Suprapubic skin (tissue), 4 donors: Measurements from ENCODE around the gene TMEM131. TPM values are rescaled to one million over a fixed set of nuclear protein-coding genes. Genes with fewer than 3 reads are reported as not detected.
"Not testable (repeated sequence)": the region's sequence is repeated elsewhere in the genome, so short reads cannot be mapped to it uniquely, and the experiment has no call there.

Experiments used
- DNase-seq, 2 donors: peaks; one replicate each; pipeline ENCODE4 v3.0.0-alpha.2; 2019; ENCODE audit warnings: low spot score in 2 of 2
- H3K27ac ChIP-seq: fragments of 200-600 bp; sonication (generic); one replicate; pipeline ENCODE4 v1.5.1; 2019
- H3K27me3 ChIP-seq: fragments of 200-600 bp; sonication (generic); one replicate; pipeline ENCODE4 v1.5.1; 2019
- H3K36me3 ChIP-seq: fragments of 200-600 bp; sonication (generic); one replicate; pipeline ENCODE4 v1.5.1; 2019
- H3K4me1 ChIP-seq: fragments of 200-600 bp; sonication (generic); one replicate; pipeline ENCODE4 v1.5.1; 2019
- H3K4me3 ChIP-seq: fragments of 200-600 bp; sonication (generic); one replicate; pipeline ENCODE4 v1.5.1; 2019; ENCODE audit warnings: mild to moderate bottlenecking
- H3K9me3 ChIP-seq: fragments of 200-600 bp; sonication (generic); one replicate; pipeline ENCODE4 v1.5.1; 2019
- CTCF ChIP-seq, 2 donors: fragments of 200-600 bp in 1 of 2; fragments of 450-650 bp in 1 of 2; sonication (generic) in 1 of 2; IDR thresholded peaks; one replicate each; pipeline ENCODE4 v1.5.1; 2016 to 2019; ENCODE audit warnings: antibody characterized with exemption in 2 of 2, mild to moderate bottlenecking in 1 of 2, moderate library complexity in 1 of 2
- EP300 ChIP-seq: sonication (generic); formaldehyde crosslinking; IDR thresholded peaks from one replicate; pipeline ENCODE4 v1.6.1; 2017; ENCODE audit warnings: antibody characterized with exemption
- POLR2A ChIP-seq, 2 donors: fragments of 450-650 bp; IDR thresholded peaks; one replicate each; pipeline ENCODE4 v1.6.1; 2017; ENCODE audit warnings: antibody characterized with exemption in 2 of 2, mild to moderate bottlenecking in 2 of 2, moderate library complexity in 2 of 2
- POLR2AphosphoS5 ChIP-seq, 3 donors: sonication (generic); formaldehyde crosslinking; IDR thresholded peaks; one replicate each; pipeline ENCODE4 v1.6.1; 2017; ENCODE audit warnings: antibody characterized with exemption in 3 of 3
- WGBS: methylation state at CpG from one replicate; pipeline ENCODE4 v1.1.5; 2018; 5-methylcytosine and 5-hydroxymethylcytosine counted together
- total RNA-seq, 4 donors: library from RNA; depleted of rRNA; stranded (reverse); fragments of >200 nt; gene quantifications; one replicate each; pipeline ENCODE4 v1.1.0, GENCODE V29; 2016

Gene TMEM131
- total RNA-seq, 4 donors from 2014 or later: 39.7 to 117 (median 42.5) TPM

GRCh38 chr2:97861177-97861576 is 134.6 kb downstream of the TMEM131 start:
- whole genome bisulfite sequencing: 100% methylated on average over 2 of the region's 2 CpGs
- DNase-seq: no peak
- no peaks in the 10 kb centered on the region for H3K9me3 ChIP-seq
- H3K36me3 ChIP-seq: peaks cover 15% of the 10 kb centered on the region
- no peaks in the 10 kb centered on the region for H3K4me1 ChIP-seq
- no peaks in the 10 kb centered on the region for H3K27me3 ChIP-seq
- H3K4me3 ChIP-seq: no peak overlapping the region
- H3K27ac ChIP-seq: no peak overlapping the region
- TF ChIP-seq CTCF (IDR thresholded peaks at IDR 0.05): no peak
- no peak for TF ChIP-seq POLR2A (IDR thresholded peaks at IDR 0.05)

- TF ChIP-seq POLR2AphosphoS5 (IDR thresholded peaks at IDR 0.05): no peak
- no peak for TF ChIP-seq EP300
- TF ChIP-seq POLR2A (IDR thresholded peaks at IDR 0.05): no peak
- no peak for TF ChIP-seq CTCF (IDR thresholded peaks at IDR 0.05)
- Histone ChIP-seq H3K36me3 (peaks cover 15% of the 10 kb centered on the region), H3K27me3 (no peaks in the 10 kb centered on the region), H3K27ac (no peak overlapping the region), H3K4me1 (no peaks in the 10 kb centered on the region), H3K4me3 (no peak overlapping the region), H3K9me3 (no peaks in the 10 kb centered on the region)
- 100% methylated on average over 3 of the region's 3 CpGs for WGBS
- DNase-seq: no peak
These were observed 137.3 kb downstream of the TMEM131 start for GRCh38 chr2:97858442-97858841.

GRCh38 chr2:97857553-97857952 is 138.2 kb downstream of the TMEM131 start:
- H3K4me1 ChIP-seq: no peaks in the 10 kb centered on the region
- H3K4me3 ChIP-seq: no peak overlapping the region
- peaks cover 15% of the 10 kb centered on the region for H3K36me3 ChIP-seq
- no peaks in the 10 kb centered on the region for H3K9me3 ChIP-seq
- H3K27ac ChIP-seq: no peak overlapping the region
- TF ChIP-seq CTCF (IDR thresholded peaks at IDR 0.05): no peak
- no peak for TF ChIP-seq EP300
- no peak for TF ChIP-seq POLR2AphosphoS5 (IDR thresholded peaks at IDR 0.05)
- TF ChIP-seq POLR2A (IDR thresholded peaks at IDR 0.05): no peak
- no peak for DNase-seq
- WGBS: 93% methylated on average over 2 of the region's 2 CpGs
- no peaks in the 10 kb centered on the region for H3K27me3 ChIP-seq

GRCh38 chr2:97853057-97853456 is 142.7 kb downstream of the TMEM131 start:
- not testable (repeated sequence) for H3K27me3 ChIP-seq, H3K4me3 ChIP-seq, DNase-seq, H3K9me3 ChIP-seq, H3K27ac ChIP-seq, H3K36me3 ChIP-seq, H3K4me1 ChIP-seq
- 90% methylated on average over 4 of the region's 4 CpGs for WGBS

GRCh38 chr2:97851172-97851571 is 144.6 kb downstream of the TMEM131 start:
- H3K4me3 ChIP-seq: no peak overlapping the region
- no peaks in the 10 kb centered on the region for H3K4me1 ChIP-seq
- H3K36me3 ChIP-seq: no peaks in the 10 kb centered on the region
- 94% methylated on average over 5 of the region's 5 CpGs for WGBS
- no peaks in the 10 kb centered on the region for H3K9me3 ChIP-seq
- DNase-seq: no peak
- H3K27me3 ChIP-seq: no peaks in the 10 kb centered on the region
- TF ChIP-seq EP300 (no peak), POLR2AphosphoS5 (IDR thresholded peaks at IDR 0.05) (no peak), CTCF (IDR thresholded peaks at IDR 0.05) (no peak), POLR2A (IDR thresholded peaks at IDR 0.05) (no peak)
- H3K27ac ChIP-seq: no peak overlapping the region

GRCh38 chr2:97849881-97850528 is 145.7 kb downstream of the TMEM131 start:
- TF ChIP-seq EP300: no peak
- TF ChIP-seq POLR2A (IDR thresholded peaks at IDR 0.05): no peak
- TF ChIP-seq CTCF (IDR thresholded peaks at IDR 0.05): no peak
- no peak for TF ChIP-seq POLR2AphosphoS5 (IDR thresholded peaks at IDR 0.05)
- DNase-seq: no peak
- H3K36me3 ChIP-seq: no peaks in the 10 kb centered on the region
- H3K4me3 ChIP-seq: no peak overlapping the region
- H3K27ac ChIP-seq: no peak overlapping the region
- no peaks in the 10 kb centered on the region for H3K4me1 ChIP-seq
- 74% methylated on average over 3 of the region's 3 CpGs for WGBS
- H3K9me3 ChIP-seq: no peaks in the 10 kb centered on the region
- H3K27me3 ChIP-seq: no peaks in the 10 kb centered on the region
